ENCODE measurements around the gene CXCL3.

Gene CXCL3

GRCh38 chr4:74055498-74055897 lies 17.0 kb upstream of the CXCL3 start:
- no peak for DNase-seq (ENCODE audit: low read depth in 2 of 2)

DNA sequence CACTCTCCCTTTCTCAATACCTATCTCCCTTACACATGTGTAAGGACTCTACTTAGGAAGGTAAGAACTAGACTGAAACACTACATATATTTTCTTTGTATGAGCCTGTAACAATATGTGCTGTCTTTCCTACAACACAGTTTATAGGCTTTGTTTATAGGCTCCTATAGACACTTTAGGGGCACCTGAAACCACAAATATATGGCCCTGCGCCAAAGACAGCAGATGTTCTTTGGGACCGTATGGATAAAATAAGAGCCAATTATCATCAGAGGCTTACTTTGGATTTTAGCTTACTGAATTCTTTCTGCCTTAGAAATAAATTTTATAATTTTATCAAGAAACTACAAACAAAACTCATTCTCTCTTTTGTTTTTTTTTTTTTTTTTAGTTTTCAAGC lies 16.6 kb upstream of the CXCL3 start:
- DNase-seq (ENCODE audit: low read depth in 2 of 2) = no peak

GRCh38 chr4:74054483-74055047 lies 16.1 kb upstream of the CXCL3 start:
- DNase-seq (ENCODE audit: low read depth in 2 of 2) = no peak

- DNase-seq (ENCODE audit: low read depth in 2 of 2) = no peak
Observed at GRCh38 chr4:74047152-74047551, 8.7 kb upstream of the CXCL3 start.

DNA sequence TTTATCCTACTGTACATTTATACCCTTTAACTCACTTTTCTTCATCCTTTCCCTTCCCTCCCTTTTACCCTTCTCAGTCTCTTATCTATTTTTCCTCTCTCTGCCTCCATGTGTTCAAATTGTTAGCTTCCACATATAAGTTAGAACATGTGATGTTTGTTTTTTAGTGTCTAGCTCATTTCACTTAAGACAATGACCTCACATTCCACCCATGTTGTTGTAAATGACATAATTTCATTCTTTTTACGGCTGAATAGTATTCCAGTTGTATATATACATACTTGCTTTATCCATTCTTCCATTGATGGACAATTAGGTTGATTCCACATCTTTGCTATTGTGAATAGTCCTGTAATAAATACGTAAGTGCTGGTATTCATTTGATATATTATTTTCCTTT lies 7.3 kb upstream of the CXCL3 start:
- no peak for DNase-seq (ENCODE audit: low read depth in 2 of 2)

- no peak for DNase-seq (ENCODE audit: low read depth in 2 of 2)
Observed at GRCh38 chr4:74045247-74045646, 6.8 kb upstream of the CXCL3 start.

DNA sequence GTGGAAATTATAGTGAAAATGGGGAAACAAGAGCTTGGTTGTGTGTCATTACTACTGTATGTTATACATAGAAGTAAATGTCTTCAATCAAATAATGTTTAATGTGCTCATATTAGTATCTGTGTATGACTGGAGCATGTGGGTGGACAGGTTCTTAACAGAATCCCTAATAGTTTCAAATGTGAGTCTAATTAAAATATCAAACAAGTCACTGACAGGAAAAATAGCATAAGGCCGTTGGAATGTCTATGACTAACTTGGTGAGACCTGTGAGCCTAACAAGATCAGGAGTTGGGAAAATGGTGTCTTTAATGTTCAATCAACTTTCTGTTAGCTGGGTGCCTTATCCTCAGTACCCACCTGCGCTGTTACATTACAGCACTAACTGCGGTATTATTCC lies 6.2 kb upstream of the CXCL3 start:
- no peak for DNase-seq (ENCODE audit: low read depth in 2 of 2)

GRCh38 chr4:74042681-74043080 lies 4.2 kb upstream of the CXCL3 start:
- DNase-seq (ENCODE audit: low read depth in 2 of 2) = no peak

GRCh38 chr4:74041418-74041817 lies 2.9 kb upstream of the CXCL3 start:
- DNase-seq (ENCODE audit: low read depth in 2 of 2) = no peak

GRCh38 chr4:74039315-74039763 lies 850 bp upstream of the CXCL3 start:
- DNase-seq (ENCODE audit: low read depth in 2 of 2) = no peak

DNA sequence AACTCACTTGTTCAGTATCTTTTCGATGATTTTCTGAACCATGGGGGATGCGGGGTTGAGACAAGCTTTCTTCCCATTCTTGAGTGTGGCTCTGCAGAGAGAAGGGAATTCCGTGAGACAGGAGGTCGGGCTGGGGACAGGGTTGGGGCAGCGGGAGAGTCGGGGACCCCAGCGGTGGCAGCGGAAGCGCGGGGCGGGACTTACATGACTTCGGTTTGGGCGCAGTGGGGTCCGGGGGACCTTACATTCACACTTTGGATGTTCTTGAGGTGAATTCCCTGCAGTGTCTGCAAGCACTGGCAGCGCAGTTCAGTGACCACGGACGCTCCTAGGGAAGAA lies 434 bp downstream of the CXCL3 start:
- no peak for DNase-seq (ENCODE audit: low read depth in 2 of 2)

DNA sequence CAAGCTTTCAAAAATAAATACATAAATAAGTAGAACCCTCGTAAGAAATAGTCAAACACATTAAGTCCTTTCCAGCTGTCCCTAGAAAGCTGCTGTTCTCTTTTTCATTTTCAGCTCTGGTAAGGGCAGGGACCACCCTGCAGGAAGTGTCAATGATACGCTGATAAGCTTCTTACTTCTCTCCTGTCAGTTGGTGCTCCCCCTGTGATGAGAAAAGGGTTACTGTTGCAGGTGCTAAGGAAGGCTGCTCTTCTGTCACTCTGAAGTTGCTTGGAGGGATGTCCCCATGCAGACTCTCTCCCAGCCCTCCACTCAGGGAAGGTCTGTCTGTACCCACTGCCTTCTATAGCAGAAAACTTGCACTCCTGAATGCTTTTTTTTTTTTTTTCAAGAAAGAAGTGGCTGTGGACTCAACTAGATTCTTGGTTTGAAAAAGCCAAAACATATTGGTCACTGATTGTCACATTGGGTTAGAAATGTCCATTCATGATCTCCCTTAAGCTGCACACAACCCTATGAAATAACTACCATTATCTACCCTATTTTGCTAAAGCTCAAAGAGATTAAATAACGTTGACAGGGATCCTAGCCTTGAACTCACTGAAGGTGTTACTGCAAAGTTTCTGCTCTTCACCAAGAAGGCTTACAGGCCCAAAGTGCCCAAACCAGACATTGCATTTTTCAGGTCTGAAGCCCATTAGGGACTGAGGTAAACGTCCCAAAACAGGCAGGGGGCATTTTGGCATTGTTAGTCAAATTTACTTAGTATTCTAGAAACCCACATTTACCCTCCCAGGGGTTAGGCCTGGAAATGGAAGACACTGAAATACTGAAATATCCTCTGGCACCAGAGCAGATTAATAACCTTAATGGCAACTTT lies 1.2 kb downstream of the CXCL3 start:
- no peak for DNase-seq (ENCODE audit: low read depth in 2 of 2)

DNA sequence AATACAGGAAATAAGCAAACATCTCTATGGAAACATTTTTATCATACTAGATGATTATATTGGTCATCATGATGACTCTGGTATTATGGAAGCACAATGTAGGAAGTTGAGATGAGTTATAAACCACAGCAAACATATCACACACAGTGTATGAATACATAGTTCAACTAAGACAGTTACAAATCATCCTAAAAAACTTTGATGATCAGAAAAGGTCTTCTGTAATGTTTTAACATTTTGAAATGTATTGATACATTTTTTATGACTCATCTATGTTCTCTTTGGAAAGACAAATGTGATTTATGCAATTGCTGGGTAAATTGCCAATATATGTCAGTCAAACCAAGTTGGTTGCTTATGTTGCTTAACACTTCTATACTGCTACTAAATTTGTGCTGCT lies 4.8 kb downstream of the CXCL3 start:
- no peak for DNase-seq (ENCODE audit: low read depth in 2 of 2)

- DNase-seq (ENCODE audit: low read depth in 2 of 2) = no peak
Observed at GRCh38 chr4:74032064-74032463, 6.4 kb downstream of the CXCL3 start.

GRCh38 chr4:74031576-74031975 lies 6.9 kb downstream of the CXCL3 start:
- DNase-seq (ENCODE audit: low read depth in 2 of 2) = no peak

DNA sequence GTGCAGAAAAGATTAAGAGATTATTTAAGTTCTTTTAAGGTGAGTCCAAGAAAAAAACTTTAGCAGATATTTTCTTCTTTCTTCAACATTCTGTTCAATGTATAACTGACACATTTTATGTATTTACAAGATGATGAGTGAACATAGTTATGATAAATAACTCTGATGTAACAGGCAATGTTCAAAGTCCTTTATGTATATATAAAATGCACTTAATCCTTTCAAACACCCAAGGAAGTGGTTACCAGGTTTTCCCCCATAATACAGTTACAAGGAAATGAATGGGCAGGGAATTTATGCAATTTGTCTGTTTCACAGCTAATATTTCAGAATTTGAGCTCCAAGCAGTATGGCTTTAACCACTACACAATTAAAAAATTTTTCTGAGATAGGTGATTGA lies 8.2 kb downstream of the CXCL3 start:
- no peak for DNase-seq (ENCODE audit: low read depth in 2 of 2)

DNA sequence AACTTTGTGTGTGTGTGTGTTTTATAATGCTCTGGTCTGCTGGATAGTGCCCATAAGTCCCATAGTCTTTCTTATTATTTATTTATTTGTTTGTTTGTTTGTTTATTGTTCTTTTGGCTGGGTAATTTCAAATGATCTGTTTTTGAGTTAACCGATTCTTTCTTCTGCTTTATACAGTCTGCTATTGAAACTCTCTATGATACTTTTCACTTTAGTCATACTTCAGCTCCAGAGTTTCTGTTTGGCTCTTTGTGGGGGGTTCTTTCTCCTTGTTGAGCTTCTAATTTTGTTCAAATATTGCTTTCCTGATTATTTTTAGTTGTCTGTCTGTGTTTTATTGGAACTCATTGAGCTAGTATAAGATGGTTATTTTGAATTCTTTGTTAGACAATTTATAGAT lies 10.0 kb downstream of the CXCL3 start:
- no peak for DNase-seq (ENCODE audit: low read depth in 2 of 2)

- no peak for DNase-seq (ENCODE audit: low read depth in 2 of 2)
Observed at GRCh38 chr4:74023709-74024108, 14.8 kb downstream of the CXCL3 start.

DNA sequence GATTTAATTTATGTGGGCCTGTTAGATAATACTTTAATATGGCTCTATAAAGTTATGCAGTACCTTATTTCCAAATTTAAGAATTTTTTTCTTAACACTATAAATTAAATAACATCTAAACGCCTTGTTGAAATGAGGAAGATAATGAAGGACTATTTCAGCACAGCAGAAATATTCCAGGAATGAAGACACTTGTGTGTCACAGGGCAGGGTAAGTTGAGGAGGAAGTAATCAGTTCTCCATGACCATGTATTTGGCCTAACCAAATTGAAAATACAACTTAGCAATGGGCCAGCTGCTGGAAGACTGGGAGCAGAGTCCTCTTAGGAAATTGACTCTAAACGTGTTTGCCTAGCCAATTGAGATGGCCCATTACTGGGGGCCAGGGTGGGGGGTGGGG lies 16.9 kb downstream of the CXCL3 start:
- DNase-seq (ENCODE audit: low read depth in 2 of 2) = no peak

DNA sequence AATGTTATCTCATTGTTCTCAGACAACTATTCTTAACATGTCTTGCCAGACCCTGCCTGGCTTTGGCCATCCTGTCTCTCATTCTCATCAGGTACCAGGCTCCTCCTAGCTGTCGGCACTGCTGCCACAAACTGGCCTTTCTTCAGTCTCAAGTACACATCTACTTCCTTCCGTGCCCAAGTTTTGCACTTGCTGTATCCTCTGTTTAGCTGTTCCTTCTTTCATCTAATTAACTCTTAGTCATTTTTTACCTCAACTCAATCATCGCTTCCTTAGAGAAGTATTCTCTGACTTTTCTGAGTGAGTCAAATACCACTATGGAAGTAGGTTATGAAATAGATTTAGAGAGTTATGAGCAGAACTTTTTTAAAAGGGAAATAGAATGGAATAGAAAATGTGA lies 19.7 kb downstream of the CXCL3 start:
- no peak for DNase-seq (ENCODE audit: low read depth in 2 of 2)

GRCh38 chr4:74018116-74018515 lies 20.4 kb downstream of the CXCL3 start:
- DNase-seq (ENCODE audit: low read depth in 2 of 2) = no peak

DNA sequence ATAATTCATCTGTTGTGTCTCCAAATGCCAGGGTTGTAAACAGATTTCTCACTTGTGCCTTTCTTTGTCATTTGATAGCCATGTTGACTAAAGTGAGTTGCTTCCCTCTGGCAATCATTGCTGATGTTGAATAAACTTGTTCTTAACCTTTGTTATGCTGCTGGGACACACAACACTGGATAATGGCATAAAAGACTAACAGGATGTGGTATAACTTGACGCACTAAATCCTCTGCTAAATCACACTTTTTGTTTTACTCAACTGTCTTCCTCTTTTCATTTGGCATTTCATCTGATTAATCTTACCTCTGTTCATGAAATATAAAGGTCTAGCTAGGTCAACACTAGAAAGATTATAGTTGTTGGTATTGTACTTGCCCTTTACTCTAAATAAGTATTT lies 22.4 kb downstream of the CXCL3 start:
- DNase-seq (ENCODE audit: low read depth in 2 of 2) = no peak

DNA sequence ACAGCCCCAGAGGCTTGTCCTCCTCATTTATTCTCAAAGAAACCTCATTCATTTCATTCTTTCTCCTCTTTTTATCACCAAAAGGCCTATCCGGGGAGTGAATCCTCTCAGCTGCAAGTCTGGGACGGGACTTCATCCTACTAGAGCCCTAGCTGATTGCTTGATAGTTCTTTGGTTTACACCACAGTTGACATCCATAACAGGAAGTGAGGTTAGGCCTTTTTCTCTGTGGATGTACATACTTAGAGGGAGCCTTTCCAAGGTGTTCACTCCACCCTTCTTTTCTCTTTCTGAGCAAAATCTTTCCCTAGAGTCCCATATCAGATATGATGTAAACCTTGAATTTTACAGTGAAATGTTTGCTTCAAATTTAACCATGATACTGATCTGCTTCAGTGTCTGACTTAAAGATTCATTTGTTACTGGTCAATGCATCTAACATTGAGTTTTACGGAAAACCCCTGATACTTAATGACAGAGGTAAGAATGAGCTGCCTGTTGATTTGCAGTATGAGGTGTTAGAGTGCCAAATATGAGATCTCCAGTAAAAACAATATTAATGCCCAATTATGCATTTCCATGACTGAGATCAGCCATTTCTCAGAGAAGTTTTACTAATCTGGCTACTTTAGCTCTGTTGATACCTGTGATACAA lies 23.2 kb downstream of the CXCL3 start:
- DNase-seq (ENCODE audit: low read depth in 2 of 2) = no peak

Measured in fibroblast of skin of left quadriceps (primary cell).